ENCODE results near the gene SLC2A8. TPM values are rescaled to one million over a fixed set of nuclear protein-coding genes. Genes with fewer than 3 reads are reported as not detected.

Gene SLC2A8
- total RNA-seq, 4 donors from 2014 or later: 19.8 to 31.2 (median 25.7) TPM

DNA sequence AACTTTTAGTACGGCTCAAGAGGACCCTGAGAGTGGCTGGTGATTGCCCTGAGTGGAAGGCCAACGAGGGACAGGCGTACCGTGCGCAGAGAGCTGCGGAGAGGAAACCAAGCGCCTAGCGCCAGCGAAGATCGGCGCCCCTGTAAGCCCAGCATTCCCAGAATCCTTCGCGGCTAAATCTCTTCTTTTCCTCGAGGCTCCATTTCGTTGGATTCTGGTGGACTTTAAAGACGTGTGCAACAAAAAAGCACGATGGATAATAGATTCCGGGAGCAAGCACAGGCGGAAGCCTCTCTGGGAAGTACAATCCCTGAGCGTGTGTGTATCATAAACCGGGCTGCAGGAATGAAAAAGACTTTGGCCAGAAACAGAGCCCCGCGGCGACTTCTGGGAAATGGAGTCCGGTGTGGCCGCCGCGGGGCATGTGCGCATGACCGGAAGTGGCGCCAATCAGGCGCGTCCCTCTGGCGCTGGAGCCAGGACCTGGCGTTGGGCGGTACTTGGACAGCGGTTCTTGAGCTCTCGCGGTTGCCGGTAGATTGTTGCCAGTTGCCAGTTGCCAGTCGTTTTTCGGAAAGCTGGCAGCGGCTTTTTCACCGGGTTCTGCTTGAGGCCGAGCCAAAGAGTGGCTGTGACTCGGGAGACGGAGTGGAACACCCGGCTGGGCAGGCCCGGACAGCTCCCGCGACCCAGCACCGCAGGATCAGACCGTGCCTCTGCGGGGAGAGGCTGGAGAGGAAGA is 27.1 kb downstream of the SLC2A8 start, which contains the start of gene ZNF79:
Gene ZNF79, plus strand, starts transcription at position 449 of the 742 bp plus-strand sequence. CDS start 406 bp downstream, outside the sequence.
- in situ Hi-C loops (cut with MboI; ENCODE audit: low sequenced_read_pairs in 4 of 4) (loop anchor here in 1 of 4 donors (25.0 kb wide), 1 partner anchor 487 kb away; no protein-coding TSS in a partner anchor), intact Hi-C loops (cut with DNase I; ENCODE audit: low total_unique reads) (loop anchor here (1.0 kb wide), 3 partner anchors 27 to 200 kb away; partner anchors contain the start of genes LRSAM1 and RPL12)
- TF ChIP-seq POLR2A (IDR thresholded peaks at IDR 0.05): peak; percentile 71 to 79
- TF ChIP-seq, protein P1, sequence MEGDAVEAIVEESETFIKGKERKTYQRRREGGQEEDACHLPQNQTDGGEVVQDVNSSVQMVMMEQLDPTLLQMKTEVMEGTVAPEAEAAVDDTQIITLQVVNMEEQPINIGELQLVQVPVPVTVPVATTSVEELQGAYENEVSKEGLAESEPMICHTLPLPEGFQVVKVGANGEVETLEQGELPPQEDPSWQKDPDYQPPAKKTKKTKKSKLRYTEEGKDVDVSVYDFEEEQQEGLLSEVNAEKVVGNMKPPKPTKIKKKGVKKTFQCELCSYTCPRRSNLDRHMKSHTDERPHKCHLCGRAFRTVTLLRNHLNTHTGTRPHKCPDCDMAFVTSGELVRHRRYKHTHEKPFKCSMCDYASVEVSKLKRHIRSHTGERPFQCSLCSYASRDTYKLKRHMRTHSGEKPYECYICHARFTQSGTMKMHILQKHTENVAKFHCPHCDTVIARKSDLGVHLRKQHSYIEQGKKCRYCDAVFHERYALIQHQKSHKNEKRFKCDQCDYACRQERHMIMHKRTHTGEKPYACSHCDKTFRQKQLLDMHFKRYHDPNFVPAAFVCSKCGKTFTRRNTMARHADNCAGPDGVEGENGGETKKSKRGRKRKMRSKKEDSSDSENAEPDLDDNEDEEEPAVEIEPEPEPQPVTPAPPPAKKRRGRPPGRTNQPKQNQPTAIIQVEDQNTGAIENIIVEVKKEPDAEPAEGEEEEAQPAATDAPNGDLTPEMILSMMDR (IDR thresholded peaks at IDR 0.05 in 4 of 5, conservative IDR thresholded peaks at IDR 0.05 in 1 of 5): no peak
- ATAC-seq (peak; percentile 92 to 94), DNase-seq (peak; percentile 85 to 93)
- H3K36me3 ChIP-seq: peaks cover 0 to 7% of the 10 kb centered on the region in 2 donors
- peak within 1 kb of the TSS; percentile 91 to 97 (median 95) for H3K27ac ChIP-seq
- peak within 1 kb of the TSS; percentile 84 to 98 (median 92) for H3K4me3 ChIP-seq
- H3K27me3 ChIP-seq: no peaks in the 10 kb centered on the region
- H3K9me3 ChIP-seq: no peaks in the 10 kb centered on the region
- peaks cover 34 to 36% of the 10 kb centered on the region in 2 donors for H3K4me1 ChIP-seq

DNA sequence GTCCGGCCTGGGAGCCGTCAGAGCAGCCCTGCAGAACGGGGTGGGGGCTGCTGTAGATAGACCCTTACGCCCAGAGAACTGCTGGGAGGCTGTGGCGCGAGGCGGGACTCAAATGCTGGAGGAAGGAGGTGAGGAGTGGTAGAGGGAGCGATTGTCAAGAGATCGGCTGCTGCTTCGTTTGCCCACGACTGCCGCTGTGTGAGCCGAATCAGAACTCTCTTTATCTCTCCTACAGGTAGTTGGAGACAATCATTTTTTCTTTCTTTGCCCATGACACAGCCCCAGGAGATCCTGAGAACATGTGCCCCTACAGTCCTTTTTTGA is 27.7 kb downstream of the SLC2A8 start:
- peaks cover 0 to 13% of the 10 kb centered on the region in 2 donors for H3K36me3 ChIP-seq
- TF ChIP-seq, protein P1 (IDR thresholded peaks at IDR 0.05 in 4 of 5, conservative IDR thresholded peaks at IDR 0.05 in 1 of 5): no peak
- no peak for TF ChIP-seq POLR2A (IDR thresholded peaks at IDR 0.05)
- intact Hi-C loops (cut with DNase I; ENCODE audit: low total_unique reads): loop anchor here (1.0 kb wide), 3 partner anchors 27 to 200 kb away; partner anchors contain the start of genes LRSAM1 and RPL12
- H3K4me3 ChIP-seq: peak overlapping the region; percentile 84 to 98 (median 92)
- peaks cover 34 to 36% of the 10 kb centered on the region in 2 donors for H3K4me1 ChIP-seq
- H3K27me3 ChIP-seq: no peaks in the 10 kb centered on the region
- peak overlapping the region; percentile 91 to 97 (median 95) for H3K27ac ChIP-seq
- H3K9me3 ChIP-seq: no peaks in the 10 kb centered on the region
- DNase-seq: peak in 1 of 2 donors; percentile 14
- peak; percentile 55 to 56 for ATAC-seq
- in situ Hi-C loops (cut with MboI; ENCODE audit: low sequenced_read_pairs in 4 of 4): loop anchor here in 1 of 4 donors (25.0 kb wide), 1 partner anchor 487 kb away; no protein-coding TSS in a partner anchor

DNA sequence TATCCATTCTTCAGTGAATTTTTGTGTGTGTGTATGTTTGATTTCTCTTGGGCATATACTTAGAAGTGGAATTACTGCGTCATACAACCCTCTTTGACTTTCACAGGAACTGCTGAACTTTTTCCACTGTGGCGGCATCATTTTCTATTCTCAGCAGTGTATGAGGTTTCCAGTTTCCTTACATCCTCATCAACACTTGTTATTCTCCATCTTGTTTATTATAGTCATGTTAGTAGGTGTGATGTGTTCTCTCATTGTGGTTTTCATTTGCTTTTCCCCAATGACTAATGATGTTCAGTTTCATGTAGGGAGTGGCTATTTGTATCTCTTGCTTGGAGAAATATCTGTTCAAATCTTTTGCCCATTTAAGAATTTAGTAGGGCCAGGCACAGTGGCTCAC is 29.8 kb downstream of the SLC2A8 start:
- no peaks in the 10 kb centered on the region for H3K9me3 ChIP-seq
- TF ChIP-seq POLR2A (IDR thresholded peaks at IDR 0.05): no peak
- TF ChIP-seq, protein P1 (IDR thresholded peaks at IDR 0.05 in 4 of 5, conservative IDR thresholded peaks at IDR 0.05 in 1 of 5): no peak
- intact Hi-C loops (cut with DNase I; ENCODE audit: low total_unique reads) (no loop called here), in situ Hi-C loops (cut with MboI; ENCODE audit: low sequenced_read_pairs in 4 of 4) (no loop called here)
- no peak overlapping the region for H3K4me3 ChIP-seq
- peak overlapping the region in 3 of 4 donors; percentile 91 to 96 (median 94) for H3K27ac ChIP-seq
- no peak for DNase-seq
- peaks cover 0 to 26% of the 10 kb centered on the region in 2 donors for H3K36me3 ChIP-seq
- no peaks in the 10 kb centered on the region for H3K27me3 ChIP-seq
- no peak for ATAC-seq
- peaks cover 33 to 34% of the 10 kb centered on the region in 2 donors for H3K4me1 ChIP-seq

DNA sequence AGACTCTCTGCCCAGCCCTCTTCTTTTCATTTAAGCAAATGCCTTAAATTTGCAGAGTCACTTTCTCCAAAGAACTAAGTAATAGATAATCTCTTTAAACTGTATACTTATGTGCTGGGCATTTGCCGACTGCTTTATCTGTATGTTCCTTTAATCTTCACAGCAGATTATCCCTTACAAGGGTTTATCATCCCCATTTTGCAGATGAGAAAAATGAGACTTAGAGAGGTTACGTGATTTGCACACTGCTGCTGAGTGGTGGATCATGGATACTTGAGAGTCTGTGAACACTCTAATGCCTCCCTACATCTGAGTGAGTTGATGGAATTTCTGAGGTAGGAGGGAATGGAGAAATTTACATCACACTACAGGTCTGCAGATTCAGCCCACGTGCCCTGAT is 31.4 kb downstream of the SLC2A8 start:
- no peak for DNase-seq
- in situ Hi-C loops (cut with MboI; ENCODE audit: low sequenced_read_pairs in 4 of 4): no loop called here
- Histone ChIP-seq H3K27ac (peak overlapping the region in 1 of 4 donors; percentile 96), H3K27me3 (no peaks in the 10 kb centered on the region), H3K9me3 (no peaks in the 10 kb centered on the region), H3K36me3 (peaks cover 0 to 33% of the 10 kb centered on the region in 2 donors), H3K4me1 (peaks cover 21 to 23% of the 10 kb centered on the region in 2 donors), H3K4me3 (no peak overlapping the region)
- no peak for TF ChIP-seq POLR2A (IDR thresholded peaks at IDR 0.05)
- TF ChIP-seq, protein P1 (IDR thresholded peaks at IDR 0.05 in 4 of 5, conservative IDR thresholded peaks at IDR 0.05 in 1 of 5): no peak
- ATAC-seq: no peak
- intact Hi-C loops (cut with DNase I; ENCODE audit: low total_unique reads): no loop called here
